Coronary artery (tissue), 2 donors: ENCODE results near the gene ABCC12.

Experiments used
- DNase-seq: peaks from one replicate; pipeline ENCODE4 v3.0.0-alpha.2; 2017; ENCODE audit warnings: low spot score
- H3K27ac ChIP-seq, 2 donors: fragments of 200-600 bp; sonication (generic); one replicate each; pipeline ENCODE4 v1.5.1; 2016 to 2019
- H3K4me3 ChIP-seq: fragments of 200-600 bp; sonication (generic); 2 replicates; pipeline ENCODE4 v1.5.1; 2016; ENCODE audit warnings: mild to moderate bottlenecking, moderate library complexity
- CTCF ChIP-seq: fragments of 200-600 bp; sonication (generic); IDR thresholded peaks from one replicate; pipeline ENCODE4 v1.5.1; 2019; ENCODE audit warnings: antibody characterized with exemption

Gene ABCC12

DNA sequence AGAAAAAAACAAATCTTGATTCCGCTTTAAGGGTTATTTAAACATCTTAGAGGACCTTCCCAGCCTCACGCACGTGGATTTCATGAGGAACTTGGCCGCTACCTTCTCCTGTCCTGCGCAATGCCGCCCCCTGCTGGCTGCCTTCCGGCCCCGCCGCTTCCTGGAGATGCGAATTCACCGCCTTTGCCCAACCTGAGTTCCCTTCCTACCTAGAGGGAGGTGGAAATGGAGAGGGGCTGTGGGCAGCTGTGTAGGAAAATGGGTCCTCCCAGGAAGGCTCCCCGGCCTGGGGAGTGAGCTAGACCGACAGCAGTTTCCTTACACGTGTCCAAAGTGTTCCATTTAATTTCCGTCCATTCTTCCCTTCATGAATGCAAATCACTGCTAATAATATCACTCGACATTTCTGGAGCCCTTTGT is 1.0 kb upstream of the ABCC12 start:
- Histone ChIP-seq H3K27ac (no peak overlapping the region), H3K4me3 (no peak overlapping the region)
- TF ChIP-seq CTCF: peak; percentile 74
- DNase-seq: no peak

GRCh38 chr16:48153774-48154173 is 2.0 kb downstream of the ABCC12 start:
- TF ChIP-seq CTCF: no peak
- no peak for DNase-seq
- Histone ChIP-seq H3K4me3 (no peak overlapping the region), H3K27ac (no peak overlapping the region)

- TF ChIP-seq CTCF: no peak
- no peak overlapping the region for H3K27ac ChIP-seq
- no peak for DNase-seq
- H3K4me3 ChIP-seq: no peak overlapping the region
Observed at GRCh38 chr16:48152226-48152625, 3.6 kb downstream of the ABCC12 start.

DNA sequence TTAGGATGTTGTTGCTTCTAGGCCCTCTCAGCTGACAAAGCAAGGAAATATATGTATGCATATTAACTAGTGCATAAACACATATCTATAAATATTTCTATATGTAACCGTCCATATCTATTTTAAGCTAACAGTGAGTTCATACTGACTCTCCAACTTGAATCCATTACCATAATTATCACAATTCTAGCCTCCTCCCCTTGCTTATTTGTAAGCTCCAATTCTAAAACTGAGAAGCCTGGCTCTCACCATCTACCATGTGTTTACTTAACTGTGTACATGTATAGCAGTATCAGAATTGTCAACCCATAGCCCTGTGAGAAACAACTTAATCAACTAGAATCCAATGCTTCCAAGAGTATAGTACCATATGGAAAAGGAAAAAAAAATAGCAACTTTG is 5.1 kb downstream of the ABCC12 start:
- no peak overlapping the region for H3K27ac ChIP-seq
- H3K4me3 ChIP-seq: no peak overlapping the region
- TF ChIP-seq CTCF: no peak
- no peak for DNase-seq

- no peak overlapping the region for H3K4me3 ChIP-seq
Observed at GRCh38 chr16:48146710-48147109, 9.1 kb downstream of the ABCC12 start.

DNA sequence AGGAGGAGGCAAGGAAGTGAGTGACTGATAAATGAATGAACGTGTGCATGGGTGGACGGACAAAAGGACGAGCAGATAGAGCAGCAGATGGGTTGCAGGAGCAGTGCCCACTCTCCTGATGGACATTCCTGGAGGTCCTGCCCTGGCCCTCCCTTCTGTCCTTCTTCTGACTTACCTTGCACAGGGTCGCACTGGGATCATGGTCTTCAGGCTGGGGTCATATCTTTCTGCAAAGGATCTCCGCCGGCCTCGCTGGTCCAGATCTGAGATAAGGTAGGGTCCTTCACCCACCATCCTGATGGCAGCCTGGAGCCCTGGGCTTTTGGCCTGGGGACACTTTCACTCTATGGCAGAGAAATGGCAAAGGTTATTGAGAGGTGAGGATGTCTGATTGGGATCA is 9.7 kb downstream of the ABCC12 start:
- no peak overlapping the region for H3K4me3 ChIP-seq
- H3K27ac ChIP-seq: no peak overlapping the region
- TF ChIP-seq CTCF: no peak
- DNase-seq: no peak

More at GRCh38 chr16:48146710-48147109, 9.1 kb downstream of the ABCC12 start:
- DNase-seq: no peak
- H3K27ac ChIP-seq: no peak overlapping the region
- TF ChIP-seq CTCF: no peak

GRCh38 chr16:48143812-48144368 is 11.9 kb downstream of the ABCC12 start:
- H3K4me3 ChIP-seq: no peak overlapping the region
- DNase-seq: no peak
- TF ChIP-seq CTCF: no peak

More at GRCh38 chr16:48143812-48144368, 11.9 kb downstream of the ABCC12 start:
- no peak overlapping the region for H3K27ac ChIP-seq
